HFFc6 (cell line): ENCODE results near the gene ASB2. TPM values are rescaled to one million over a fixed set of nuclear protein-coding genes. Genes with fewer than 3 reads are reported as not detected.

ENCODE experiments used
- DNase-seq: peaks from one replicate; pipeline ENCODE4 v3.0.0-alpha.2; 2018
- H3K27ac Mint-ChIP-seq: 2 replicates; pipeline ENCODE4 v1.8.0; 2020; ENCODE audit warnings: mild to moderate bottlenecking, mixed read lengths
- H3K27me3 Mint-ChIP-seq: 2 replicates; pipeline ENCODE4 v1.8.0; 2021; ENCODE audit warnings: mild to moderate bottlenecking, moderate library complexity, mixed read lengths; ENCODE audit not compliant: insufficient read depth
- H3K36me3 Mint-ChIP-seq: 2 replicates; pipeline ENCODE4 v1.8.0; 2021; ENCODE audit warnings: low read depth, mixed read lengths
- H3K4me1 Mint-ChIP-seq: 2 replicates; pipeline ENCODE4 v1.8.0; 2020; ENCODE audit warnings: low read depth, mixed read lengths
- H3K4me3 Mint-ChIP-seq: 2 replicates; pipeline ENCODE4 v1.8.0; 2020; ENCODE audit warnings: mild to moderate bottlenecking, moderate library complexity, mixed read lengths
- H3K9me3 Mint-ChIP-seq: 2 replicates; pipeline ENCODE4 v1.8.0; 2020; ENCODE audit warnings: mild to moderate bottlenecking, mixed read lengths
- CTCF ChIP-seq: fragments of 200-600 bp; sonication (generic); IDR thresholded peaks from 2 replicates; pipeline ENCODE4 v1.5.0; 2021; ENCODE audit warnings: antibody characterized with exemption, mild to moderate bottlenecking
- total RNA-seq, 6 experiments: library from RNA; stranded (reverse); fragmentation: NEBNext Ultra II Directional; extraction: Animal tissue kit (Norgen Biotek cat#: 25700); gene quantifications; 2 replicates in 1 of 6; 3 replicates in 5 of 6; pipeline ENCODE4 v1.2.3, GENCODE V29; 2021

ASB2 gene
- total RNA-seq, 6 experiments from 2014 or later: not detected

GRCh38 chr14:93939304-93940229, 36.8 kb downstream of the ASB2 start:
- Mint-ChIP-seq H3K4me1 (peaks cover 16% of the 10 kb centered on the region), H3K9me3 (no peaks in the 10 kb centered on the region), H3K36me3 (no peaks in the 10 kb centered on the region), H3K27ac (no peak overlapping the region), H3K27me3 (peaks cover 21% of the 10 kb centered on the region), H3K4me3 (no peak overlapping the region)
- TF ChIP-seq CTCF: peak; percentile 99
- peak; percentile 32 for DNase-seq

GRCh38 chr14:93938751-93939303, 37.5 kb downstream of the ASB2 start:
- no peak overlapping the region for H3K27ac Mint-ChIP-seq
- TF ChIP-seq CTCF: no peak
- no peak overlapping the region for H3K4me3 Mint-ChIP-seq

GRCh38 chr14:93937519-93937918, 38.9 kb downstream of the ASB2 start:
- H3K27ac Mint-ChIP-seq: no peak overlapping the region
- peaks cover 15% of the 10 kb centered on the region for H3K4me1 Mint-ChIP-seq
- DNase-seq: no peak
- no peak overlapping the region for H3K4me3 Mint-ChIP-seq
- no peak for TF ChIP-seq CTCF
- H3K36me3 Mint-ChIP-seq: no peaks in the 10 kb centered on the region
- peaks cover 35% of the 10 kb centered on the region for H3K27me3 Mint-ChIP-seq
- H3K9me3 Mint-ChIP-seq: no peaks in the 10 kb centered on the region

More at GRCh38 chr14:93938751-93939303, 37.5 kb downstream of the ASB2 start:
- Mint-ChIP-seq H3K27me3 (peaks cover 26% of the 10 kb centered on the region), H3K9me3 (no peaks in the 10 kb centered on the region), H3K4me1 (peaks cover 16% of the 10 kb centered on the region), H3K36me3 (no peaks in the 10 kb centered on the region)
- DNase-seq: no peak

GRCh38 chr14:93936926-93937325, 39.4 kb downstream of the ASB2 start:
- no peak overlapping the region for H3K4me3 Mint-ChIP-seq
- no peak for DNase-seq
- H3K9me3 Mint-ChIP-seq: no peaks in the 10 kb centered on the region
- no peaks in the 10 kb centered on the region for H3K36me3 Mint-ChIP-seq
- peaks cover 35% of the 10 kb centered on the region for H3K27me3 Mint-ChIP-seq
- peaks cover 9% of the 10 kb centered on the region for H3K4me1 Mint-ChIP-seq
- TF ChIP-seq CTCF: no peak
- no peak overlapping the region for H3K27ac Mint-ChIP-seq

- peaks cover 2% of the 10 kb centered on the region for H3K4me1 Mint-ChIP-seq
- H3K9me3 Mint-ChIP-seq: no peaks in the 10 kb centered on the region
- no peak overlapping the region for H3K27ac Mint-ChIP-seq
- peaks cover 41% of the 10 kb centered on the region for H3K27me3 Mint-ChIP-seq
- H3K36me3 Mint-ChIP-seq: no peaks in the 10 kb centered on the region
- peak; percentile 28 for DNase-seq
- no peak overlapping the region for H3K4me3 Mint-ChIP-seq
- peak; percentile 75 for TF ChIP-seq CTCF
Measured at GRCh38 chr14:93936245-93936644, 40.1 kb downstream of the ASB2 start.
